Measurements from ENCODE around the gene FRMD3.

- TF ChIP-seq POLR2AphosphoS5 (IDR thresholded peaks at IDR 0.05) (no peak), EP300 (IDR thresholded peaks at IDR 0.05) (no peak), CTCF (IDR thresholded peaks at IDR 0.05) (no peak)
These were observed 113.4 kb downstream of the FRMD3 start for GRCh38 chr9:83424831-83425230.
